ENCODE results near the gene PTH1R. TPM values are rescaled to one million over a fixed set of nuclear protein-coding genes. Genes with fewer than 3 reads are reported as not detected.

PTH1R gene
- polyA plus RNA-seq, 1 of the 3 experiments (the other 2 are of a cell fraction): 0.07 TPM

GRCh38 chr3:46853441-46854415 is 23.8 kb upstream of the PTH1R start:
- H3K4me3 ChIP-seq (ENCODE audit: low read depth in 2 of 2, low read length in 1 of 2): no peak overlapping the region
- ChIA-PET CTCF (interaction anchor here (1.0 to 3.3 kb wide), 5 partner anchors 11 to 56 kb away, joined by 3 to 26 read pairs (median 6); no protein-coding TSS in a partner anchor), POLR2A (interaction anchor here (0.6 to 1.0 kb wide), 2 partner anchors 9 to 28 kb away, joined by 3 read pairs; no protein-coding TSS in a partner anchor)
- no peaks in the 10 kb centered on the region for H3K36me3 ChIP-seq (replicated peaks in 1 of 2; ENCODE audit: control insufficient read depth in 1 of 2, insufficient read depth in 2 of 2, low read length in 1 of 2)
- WGBS (ENCODE audit: low lambda C conversion rate): 62% methylated on average over 10 of the region's 15 CpGs
- no peaks in the 10 kb centered on the region for H3K79me2 ChIP-seq (ENCODE audit: insufficient read depth)
- peaks cover 0 to 5% of the 10 kb centered on the region in 2 experiments; a peak in 1 of 4 replicates for H3K4me1 ChIP-seq (ENCODE audit: control insufficient read depth in 1 of 2, insufficient read depth in 2 of 2, low read depth in 1 of 2, low read length in 1 of 2)
- no peaks in the 10 kb centered on the region for H3K9me3 ChIP-seq
- no peak overlapping the region for H3K4me2 ChIP-seq
- H3K27me3 ChIP-seq (ENCODE audit: insufficient read depth): peaks cover 7% of the 10 kb centered on the region; the same call in 1 of the 2 replicates
- DNase-seq: no peak
- H3F3A ChIP-seq (replicated peaks; ENCODE audit: insufficient read depth): no peaks in the 10 kb centered on the region
- no peak overlapping the region for H3K27ac ChIP-seq (ENCODE audit: low read depth in 2 of 2, low read length in 1 of 2)
- no peak overlapping the region for H2AFZ ChIP-seq (ENCODE audit: low read depth)
- no peak for TF ChIP-seq IRF3 (IDR thresholded peaks at IDR 0.05; ENCODE audit: low read depth, low read length)
- no peak for TF ChIP-seq SMC3 (IDR thresholded peaks at IDR 0.05; ENCODE audit: low read depth, low read length)
- no peak for TF ChIP-seq FOSL2 (IDR thresholded peaks at IDR 0.05; ENCODE audit: borderline replicate concordance, low read depth)
- TF ChIP-seq TEAD4 (IDR thresholded peaks at IDR 0.05; ENCODE audit: borderline replicate concordance, insufficient read depth): no peak
- TF ChIP-seq RXRA (IDR thresholded peaks at IDR 0.05; ENCODE audit: borderline replicate concordance, low read depth): no peak
- H3K9me2 ChIP-seq: no peaks in the 10 kb centered on the region
- H3K9ac ChIP-seq: no peak overlapping the region
- no peaks in the 10 kb centered on the region for H4K20me1 ChIP-seq (ENCODE audit: insufficient read depth)

GRCh38 chr3:46854555-46854991 is 22.9 kb upstream of the PTH1R start:
- no peak for DNase-seq
- H3F3A ChIP-seq (replicated peaks; ENCODE audit: insufficient read depth): no peaks in the 10 kb centered on the region
- no peak overlapping the region for H3K4me3 ChIP-seq (ENCODE audit: low read depth in 2 of 2, low read length in 1 of 2)
- no peak overlapping the region for H2AFZ ChIP-seq (ENCODE audit: low read depth)
- 50% methylated on average over 3 of the region's 5 CpGs for WGBS (ENCODE audit: low lambda C conversion rate)
- peaks cover 7% of the 10 kb centered on the region; the same call in 1 of the 2 replicates for H3K27me3 ChIP-seq (ENCODE audit: insufficient read depth)
- H3K36me3 ChIP-seq (replicated peaks in 1 of 2; ENCODE audit: control insufficient read depth in 1 of 2, insufficient read depth in 2 of 2, low read length in 1 of 2): no peaks in the 10 kb centered on the region
- no peak overlapping the region for H3K9ac ChIP-seq
- no peak overlapping the region for H3K27ac ChIP-seq (ENCODE audit: low read depth in 2 of 2, low read length in 1 of 2)
- H3K9me2 ChIP-seq: no peaks in the 10 kb centered on the region
- H3K4me1 ChIP-seq (ENCODE audit: control insufficient read depth in 1 of 2, insufficient read depth in 2 of 2, low read depth in 1 of 2, low read length in 1 of 2): peaks cover 0 to 5% of the 10 kb centered on the region in 2 experiments; a peak in 1 of 4 replicates
- no peaks in the 10 kb centered on the region for H3K79me2 ChIP-seq (ENCODE audit: insufficient read depth)
- ChIA-PET POLR2A (no interaction called here), CTCF (interaction anchor here (1.5 to 3.3 kb wide), 2 partner anchors 10 to 12 kb away, joined by 6 to 26 read pairs; no protein-coding TSS in a partner anchor)
- no peaks in the 10 kb centered on the region for H3K9me3 ChIP-seq
- no peak overlapping the region for H3K4me2 ChIP-seq
- no peaks in the 10 kb centered on the region for H4K20me1 ChIP-seq (ENCODE audit: insufficient read depth)
- TF ChIP-seq NFIC (IDR thresholded peaks at IDR 0.05; ENCODE audit: borderline replicate concordance) (no peak), SMC3 (IDR thresholded peaks at IDR 0.05; ENCODE audit: low read depth, low read length) (no peak), YY1 (IDR thresholded peaks at IDR 0.05; ENCODE audit: low read depth) (no peak), MEF2A (IDR thresholded peaks at IDR 0.05; ENCODE audit: borderline replicate concordance, low read depth) (no peak), TEAD4 (IDR thresholded peaks at IDR 0.05; ENCODE audit: borderline replicate concordance, insufficient read depth) (no peak), POLR2AphosphoS5 (IDR thresholded peaks at IDR 0.05; ENCODE audit: low read depth, low read length) (no peak), IRF3 (IDR thresholded peaks at IDR 0.05; ENCODE audit: low read depth, low read length) (no peak), RFX5 (IDR thresholded peaks at IDR 0.05; ENCODE audit: low read length) (no peak), FOSL2 (IDR thresholded peaks at IDR 0.05; ENCODE audit: borderline replicate concordance, low read depth) (no peak), FOXM1 (IDR thresholded peaks at IDR 0.05; ENCODE audit: low read depth) (no peak), RAD21 (IDR thresholded peaks at IDR 0.05; ENCODE audit: low read length) (no peak), PBX3 (IDR thresholded peaks at IDR 0.05) (no peak), RXRA (IDR thresholded peaks at IDR 0.05; ENCODE audit: borderline replicate concordance, low read depth) (no peak)
- TF ChIP-seq, protein P1, sequence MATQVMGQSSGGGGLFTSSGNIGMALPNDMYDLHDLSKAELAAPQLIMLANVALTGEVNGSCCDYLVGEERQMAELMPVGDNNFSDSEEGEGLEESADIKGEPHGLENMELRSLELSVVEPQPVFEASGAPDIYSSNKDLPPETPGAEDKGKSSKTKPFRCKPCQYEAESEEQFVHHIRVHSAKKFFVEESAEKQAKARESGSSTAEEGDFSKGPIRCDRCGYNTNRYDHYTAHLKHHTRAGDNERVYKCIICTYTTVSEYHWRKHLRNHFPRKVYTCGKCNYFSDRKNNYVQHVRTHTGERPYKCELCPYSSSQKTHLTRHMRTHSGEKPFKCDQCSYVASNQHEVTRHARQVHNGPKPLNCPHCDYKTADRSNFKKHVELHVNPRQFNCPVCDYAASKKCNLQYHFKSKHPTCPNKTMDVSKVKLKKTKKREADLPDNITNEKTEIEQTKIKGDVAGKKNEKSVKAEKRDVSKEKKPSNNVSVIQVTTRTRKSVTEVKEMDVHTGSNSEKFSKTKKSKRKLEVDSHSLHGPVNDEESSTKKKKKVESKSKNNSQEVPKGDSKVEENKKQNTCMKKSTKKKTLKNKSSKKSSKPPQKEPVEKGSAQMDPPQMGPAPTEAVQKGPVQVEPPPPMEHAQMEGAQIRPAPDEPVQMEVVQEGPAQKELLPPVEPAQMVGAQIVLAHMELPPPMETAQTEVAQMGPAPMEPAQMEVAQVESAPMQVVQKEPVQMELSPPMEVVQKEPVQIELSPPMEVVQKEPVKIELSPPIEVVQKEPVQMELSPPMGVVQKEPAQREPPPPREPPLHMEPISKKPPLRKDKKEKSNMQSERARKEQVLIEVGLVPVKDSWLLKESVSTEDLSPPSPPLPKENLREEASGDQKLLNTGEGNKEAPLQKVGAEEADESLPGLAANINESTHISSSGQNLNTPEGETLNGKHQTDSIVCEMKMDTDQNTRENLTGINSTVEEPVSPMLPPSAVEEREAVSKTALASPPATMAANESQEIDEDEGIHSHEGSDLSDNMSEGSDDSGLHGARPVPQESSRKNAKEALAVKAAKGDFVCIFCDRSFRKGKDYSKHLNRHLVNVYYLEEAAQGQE (IDR thresholded peaks at IDR 0.05; ENCODE audit: low read depth, low read length): no peak
- TF ChIP-seq, protein P2, sequence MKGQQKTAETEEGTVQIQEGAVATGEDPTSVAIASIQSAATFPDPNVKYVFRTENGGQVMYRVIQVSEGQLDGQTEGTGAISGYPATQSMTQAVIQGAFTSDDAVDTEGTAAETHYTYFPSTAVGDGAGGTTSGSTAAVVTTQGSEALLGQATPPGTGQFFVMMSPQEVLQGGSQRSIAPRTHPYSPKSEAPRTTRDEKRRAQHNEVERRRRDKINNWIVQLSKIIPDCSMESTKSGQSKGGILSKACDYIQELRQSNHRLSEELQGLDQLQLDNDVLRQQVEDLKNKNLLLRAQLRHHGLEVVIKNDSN (IDR thresholded peaks at IDR 0.05; ENCODE audit: borderline replicate concordance, low read depth): no peak

Data from SK-N-SH (cell line).